H1 (cell line): ENCODE data around the gene SOX15. TPM values are rescaled to one million over a fixed set of nuclear protein-coding genes. Genes with fewer than 3 reads are reported as not detected.

ENCODE experiments used
- CTCF ChIA-PET: fragments of 300-600 bp; sonication (Branson Sonifier 250); formaldehyde crosslinking; loops from one replicate; lab custom pipeline; 2021; ENCODE audit not compliant: partially characterized antibody; lab: Charles Lee
- POLR2A ChIA-PET: fragments of 300-600 bp; sonication (Branson Sonifier 250); formaldehyde crosslinking; loops from one replicate; lab custom pipeline; 2021; ENCODE audit warnings: inconsistent platforms; ENCODE audit not compliant: partially characterized antibody; lab: Charles Lee
- DNase-seq, 2 experiments: peaks; one replicate each; pipeline versions ENCODE4 v3.0.0 to v3.0.0-alpha.2; 2010 to 2022; ENCODE audit warnings: low spot score in 2 of 2, low read depth in 1 of 2, mixed read lengths in 1 of 2
- FAIRE-seq: peaks from 2 replicates; lab custom pipeline; 2011; peaks lifted over from hg19 to GRCh38; lab: Jason Lieb, UNC
- H2AFZ ChIP-seq: 2 replicates; pipeline ENCODE4 v1.8.1; 2012; ENCODE audit warnings: low read length, inconsistent platforms
- H2AK5ac ChIP-seq: 2 replicates; pipeline ENCODE4 v1.6.1; 2013; ENCODE audit warnings: low read depth, low read length
- H2BK120ac ChIP-seq: replicated peaks from 2 replicates; pipeline ENCODE3; 2013; ENCODE audit warnings: low read depth, low read length, inconsistent platforms
- H2BK12ac ChIP-seq: 2 replicates; pipeline ENCODE4 v1.6.1; 2013; ENCODE audit warnings: low read depth, low read length
- H2BK15ac ChIP-seq: 2 replicates; pipeline ENCODE4 v1.6.1; 2013; ENCODE audit warnings: low read length
- H2BK20ac ChIP-seq: 2 replicates; pipeline ENCODE4 v1.6.1; 2013; ENCODE audit warnings: low read length
- H2BK5ac ChIP-seq: 2 replicates; pipeline ENCODE4 v1.6.1; 2013; ENCODE audit warnings: low read depth, low read length
- H3K14ac ChIP-seq: 2 replicates; pipeline ENCODE4 v1.6.1; 2013; ENCODE audit warnings: inconsistent platforms; ENCODE audit not compliant: insufficient read length
- H3K18ac ChIP-seq: 2 replicates; pipeline ENCODE4 v1.6.1; 2013; ENCODE audit warnings: low read length; ENCODE audit errors: extremely low read depth
- H3K23ac ChIP-seq: 2 replicates; pipeline ENCODE4 v1.6.1; 2013; ENCODE audit warnings: inconsistent platforms; ENCODE audit not compliant: insufficient read length
- H3K23me2 ChIP-seq: 2 replicates; pipeline ENCODE4 v1.6.1; 2013; ENCODE audit warnings: low read depth, low read length
- H3K27ac ChIP-seq: 2 replicates; pipeline ENCODE4 v1.6.1; 2011; ENCODE audit warnings: low read depth, low read length, inconsistent platforms
- H3K27me3 ChIP-seq, 4 experiments: replicated peaks in 1 of 4; 1 replicate in 1 of 4; 2 replicates in 3 of 4; pipeline versions ENCODE4 v1.6.1 to v1.8.1; 2011 to 2013; ENCODE audit warnings: low read length in 3 of 4, mild to moderate bottlenecking in 3 of 4, inconsistent platforms in 2 of 4, mixed read lengths in 2 of 4, moderate library complexity in 1 of 4; ENCODE audit not compliant: control insufficient read depth in 3 of 4, insufficient read depth in 3 of 4; ENCODE audit errors: extremely low read depth in 1 of 4
- H3K36me3 ChIP-seq, 4 experiments: 2 replicates each; pipeline versions ENCODE4 v1.6.1 to v1.8.1; 2011 to 2013; ENCODE audit warnings: mild to moderate bottlenecking in 4 of 4, low read length in 3 of 4, moderate library complexity in 2 of 4, control low read depth in 1 of 4, inconsistent platforms in 1 of 4; ENCODE audit not compliant: insufficient read depth in 4 of 4, control insufficient read depth in 2 of 4
- H3K4ac ChIP-seq: replicated peaks from 2 replicates; pipeline ENCODE3; 2013; ENCODE audit warnings: low read length, low read depth, mixed read lengths, inconsistent platforms; ENCODE audit not compliant: insufficient read length
- H3K4me1 ChIP-seq, 4 experiments: replicated peaks in 1 of 4; 1 replicate in 1 of 4; 2 replicates in 3 of 4; pipeline versions ENCODE4 v1.6.1 to v1.8.1; 2011 to 2013; ENCODE audit warnings: low read length in 3 of 4, inconsistent platforms in 2 of 4, mixed read lengths in 1 of 4; ENCODE audit not compliant: insufficient read depth in 4 of 4, control insufficient read depth in 3 of 4
- H3K4me2 ChIP-seq, 2 experiments: 2 replicates each; pipeline versions ENCODE4 v1.6.1 to v1.8.1; 2011 to 2013; ENCODE audit warnings: low read depth in 2 of 2, low read length in 2 of 2, control low read depth in 1 of 2, inconsistent platforms in 1 of 2, mild to moderate bottlenecking in 1 of 2; ENCODE audit not compliant: insufficient read depth in 1 of 2
- H3K4me3 ChIP-seq, 4 experiments: fragments of 200-600, 300-600 bp in 1 of 4; sonication (generic), shearing (Covaris generic), sonication (Bioruptor Twin) in 1 of 4; 2 replicates each; pipeline versions ENCODE4 v1.5.1 to v1.8.1; 2011 to 2016; ENCODE audit warnings: low read length in 4 of 4, low read depth in 3 of 4, control low read depth in 2 of 4, inconsistent platforms in 2 of 4, mild to moderate bottlenecking in 2 of 4, mixed read lengths in 1 of 4, moderate library complexity in 1 of 4; ENCODE audit not compliant: insufficient read depth in 2 of 4; ENCODE audit errors: extremely low read depth in 1 of 4
- H3K56ac ChIP-seq: replicated peaks from 2 replicates; pipeline ENCODE3; 2013; ENCODE audit warnings: low read depth, mild to moderate bottlenecking, mixed read lengths, low read length, inconsistent platforms; ENCODE audit not compliant: insufficient read length
- H3K79me1 ChIP-seq: 2 replicates; pipeline ENCODE4 v1.6.1; 2013; ENCODE audit warnings: low read depth, low read length, control low read depth
- H3K79me2 ChIP-seq, 2 experiments: 2 replicates each; pipeline versions ENCODE4 v1.6.1 to v1.8.1; 2012 to 2013; ENCODE audit warnings: low read length in 2 of 2, mild to moderate bottlenecking in 2 of 2, inconsistent platforms in 1 of 2; ENCODE audit not compliant: insufficient read depth in 2 of 2, control insufficient read depth in 1 of 2
- H3K9ac ChIP-seq, 4 experiments: replicated peaks in 1 of 4; 1 replicate in 1 of 4; 2 replicates in 3 of 4; pipeline versions ENCODE4 v1.6.1 to v1.8.1; 2011 to 2013; ENCODE audit warnings: low read depth in 3 of 4, low read length in 3 of 4, control low read depth in 2 of 4, mild to moderate bottlenecking in 2 of 4, moderate library complexity in 2 of 4, inconsistent platforms in 1 of 4; ENCODE audit errors: extremely low read depth in 1 of 4
- H3K9me3 ChIP-seq, 2 experiments: 2 replicates each; pipeline versions ENCODE4 v1.6.1 to v1.8.1; 2012 to 2013; ENCODE audit warnings: mild to moderate bottlenecking in 2 of 2, moderate library complexity in 2 of 2, control low read depth in 1 of 2, inconsistent platforms in 1 of 2, low read depth in 1 of 2, low read length in 1 of 2, mixed read lengths in 1 of 2; ENCODE audit not compliant: insufficient read depth in 2 of 2
- H4K20me1 ChIP-seq, 2 experiments: replicated peaks in 1 of 2; 2 replicates each; pipeline versions ENCODE3 to v1.8.1; 2011 to 2013; ENCODE audit warnings: inconsistent platforms in 2 of 2, low read length in 2 of 2, mild to moderate bottlenecking in 1 of 2; ENCODE audit not compliant: insufficient read depth in 2 of 2, control insufficient read depth in 1 of 2
- H4K5ac ChIP-seq: 2 replicates; pipeline ENCODE4 v1.6.1; 2013; ENCODE audit warnings: low read length, low read depth, mixed read lengths, inconsistent platforms; ENCODE audit not compliant: insufficient read length
- H4K8ac ChIP-seq: 2 replicates; pipeline ENCODE4 v1.8.0; 2013; ENCODE audit warnings: mild to moderate bottlenecking, moderate library complexity, low read length, inconsistent platforms; ENCODE audit not compliant: insufficient read depth; ENCODE audit errors: extremely low read depth
- H4K91ac ChIP-seq: replicated peaks from 2 replicates; pipeline ENCODE3; 2013; ENCODE audit warnings: low read length, mixed read lengths, inconsistent platforms; ENCODE audit not compliant: insufficient read length
- NRF1 ChIP-seq: IDR thresholded peaks from 2 replicates; pipeline ENCODE4 v1.6.1; 2011; ENCODE audit warnings: mild to moderate bottlenecking, low read depth, low read length, improper control_type of control experiment
- POLR2A ChIP-seq, 2 experiments: IDR thresholded peaks; 1 replicate in 1 of 2; 2 replicates in 1 of 2; pipeline ENCODE4 v1.6.1; 2011; ENCODE audit warnings: low read depth in 2 of 2, low read length in 2 of 2, mild to moderate bottlenecking in 2 of 2; ENCODE audit errors: control extremely low read depth in 1 of 2
- WGBS, 2 experiments: shearing (Covaris generic) in 1 of 2; methylation state at CpG; one replicate each; pipeline versions ENCODE4 v1.1.6 to v1.1.7; 2013 to 2015; ENCODE audit warnings: low lambda C conversion rate in 2 of 2, mixed read lengths in 2 of 2, inconsistent platforms in 1 of 2, low coverage in 1 of 2, missing lambda C conversion rate in 1 of 2; ENCODE audit not compliant: insufficient replicate concordance in 2 of 2, insufficient coverage in 1 of 2, insufficient read length in 1 of 2; ENCODE audit errors: extremely low coverage in 1 of 2, missing lambda C conversion rate in 1 of 2; 5-methylcytosine and 5-hydroxymethylcytosine counted together
- polyA plus RNA-seq, 7 experiments: library from polyadenylated mRNA; depleted of rRNA in 3 of 7; stranded (reverse) in 5 of 7; unstranded in 2 of 7; fragments of >200 nt in 5 of 7; fragments of 200-250 nt in 2 of 7; gene quantifications; 1 replicate in 5 of 7; 2 replicates in 1 of 7; 4 replicates in 1 of 7; pipeline versions ENCODE4 v1.2.1 to v1.2.3, GENCODE V29; 2011 to 2013; ENCODE audit warnings: missing spikeins in 2 of 7, mixed read lengths in 2 of 7
- total RNA-seq: library from RNA; stranded (reverse); fragmentation: NEBNext Ultra II Directional; extraction: Animal tissue kit (Norgen Biotek cat#: 25700); gene quantifications from 2 replicates; pipeline ENCODE4 v1.2.1, GENCODE V29; 2021

SOX15 gene
- total and polyA plus RNA-seq, 2 of the 8 experiments (the other 6 are each of a cell fraction or from before 2014, with no cell fraction given), result 14.3 to 26.8 TPM

GRCh38 chr17:7570351-7570750, 19.5 kb downstream of the SOX15 start:
- no peak for DNase-seq
- ChIA-PET CTCF (interaction anchor here (0.6 to 4.5 kb wide), 8 partner anchors 8 to 103 kb away, joined by 3 to 33 read pairs (median 4); partner anchors contain the start of gene SENP3), POLR2A (interaction anchor here (0.7 to 37.5 kb wide), 10 partner anchors 7 to 336 kb away, joined by 3 to 1144 read pairs (median 5); partner anchors contain the start of genes CD68, DVL2, MPDU1 and POLR2A)
- Histone ChIP-seq H3K4ac (no peak overlapping the region), H3K4me3 (no peak overlapping the region), H4K91ac (no peak overlapping the region), H2BK20ac (no peak overlapping the region), H4K20me1 (peaks cover 14 to 20% of the 10 kb centered on the region in 2 experiments), H3K36me3 (peaks cover 29 to 67% (median 51%) of the 10 kb centered on the region in 4 experiments), H2AK5ac (no peak overlapping the region), H2BK12ac (no peak overlapping the region), H3K27ac (no peak overlapping the region), H3K23ac (no peak overlapping the region), H3K27me3 (no peaks in the 10 kb centered on the region), H3K9me3 (no peaks in the 10 kb centered on the region), H3K4me1 (peaks cover 4 to 8% (median 6%) of the 10 kb centered on the region in 4 experiments), H3K18ac (no peak overlapping the region), H3K79me1 (peaks cover 6% of the 10 kb centered on the region), H4K8ac (no peak overlapping the region), H2BK15ac (no peak overlapping the region), H2AFZ (no peak overlapping the region), H3K56ac (no peak overlapping the region), H4K5ac (no peak overlapping the region), H3K14ac (no peak overlapping the region), H2BK120ac (no peak overlapping the region), H2BK5ac (no peak overlapping the region)
- WGBS, 2 experiments, result 94% methylated on average over 10 of the region's 10 CpGs; no CpG with 5 or more reads in 1 of the 2 experiments
- TF ChIP-seq POLR2A (IDR thresholded peaks at IDR 0.05; ENCODE audit: control extremely low read depth in 1 of 2, low read depth in 2 of 2, low read length in 2 of 2) (0 out of 3 replicates have a peak, but pooled peaks of 1 of the 2 experiments have one; percentile 4), NRF1 (no peak)
- TF ChIP-seq, all 59 proteins: peak for 1
- Histone ChIP-seq H3K23me2 (peaks cover 4% of the 10 kb centered on the region), H3K4me2 (no peak overlapping the region), H3K79me2 (peaks cover 20 to 28% of the 10 kb centered on the region in 2 experiments), H3K9ac (no peak overlapping the region)
- no peak for FAIRE-seq
